Uterus (tissue), 4 donors: ENCODE results near the gene CERS5. TPM values are rescaled to one million over a fixed set of nuclear protein-coding genes. Genes with fewer than 3 reads are reported as not detected.
A peak's percentile ranks its signal among the peaks of the same experiment; 100 is the strongest.

Experiments
- DNase-seq, 2 donors: peaks; one replicate each; pipeline ENCODE4 v3.0.0-alpha.2; 2019 to 2020
- H3K27ac ChIP-seq, 2 donors: fragments of 200-600 bp; sonication (generic); 1 replicate in 1 of 2; 2 replicates in 1 of 2; pipeline ENCODE4 v1.5.1; 2016 to 2018
- H3K27me3 ChIP-seq, 2 donors: fragments of 200-600 bp; sonication (generic); one replicate each; pipeline ENCODE4 v1.5.1; 2018 to 2019; ENCODE audit warnings: control low read depth in 1 of 2
- H3K36me3 ChIP-seq, 2 donors: fragments of 200-600 bp; sonication (generic); one replicate each; pipeline ENCODE4 v1.5.1; 2019; ENCODE audit warnings: control low read depth in 1 of 2
- H3K4me1 ChIP-seq, 2 donors: fragments of 200-600 bp; sonication (generic); one replicate each; pipeline ENCODE4 v1.5.1; 2018 to 2019; ENCODE audit warnings: control low read depth in 1 of 2
- H3K4me3 ChIP-seq, 2 donors: fragments of 200-600 bp; sonication (generic); 1 replicate in 1 of 2; 2 replicates in 1 of 2; pipeline ENCODE4 v1.5.1; 2018 to 2019; ENCODE audit warnings: mild to moderate bottlenecking in 1 of 2
- H3K9me3 ChIP-seq, 2 donors: fragments of 200-600 bp; sonication (generic); one replicate each; pipeline ENCODE4 v1.5.1; 2019; ENCODE audit warnings: control low read depth in 1 of 2
- POLR2A ChIP-seq, 2 donors: fragments of 450-650 bp; IDR thresholded peaks; one replicate each; pipeline ENCODE4 v1.6.1; 2016; ENCODE audit warnings: antibody characterized with exemption in 2 of 2, mild to moderate bottlenecking in 1 of 2, moderate library complexity in 1 of 2
- intact Hi-C: fragments of 100-400 bp; cut with DNase I; formaldehyde crosslinking; loops from one replicate; pipeline ENCODE4 v1.15.1; 2023; ENCODE audit warnings: low total_unique reads
- total RNA-seq, 4 donors: library from RNA; depleted of rRNA in 3 of 4; stranded (reverse); fragments of >200 nt in 3 of 4; gene quantifications; one replicate each; pipeline versions ENCODE4 v1.1.0 to v1.2.4, GENCODE V29; 2014 to 2023
- TF ChIP-seq, protein P1 (sequence below), 4 experiments: fragments of 200-600 bp in 2 of 4; fragments of 450-650 bp in 2 of 4; sonication (generic) in 2 of 4; IDR thresholded peaks; one replicate each; pipeline ENCODE4 v1.5.1; 2016 to 2019; ENCODE audit warnings: antibody characterized with exemption in 4 of 4, mild to moderate bottlenecking in 2 of 4, moderate library complexity in 1 of 4
- donor health status: DM: yes; HTN: yes; CAD: no.

Gene CERS5
- total RNA-seq, 4 donors from 2014 or later = 9.1 to 73.9 (median 40.5) TPM

- H3K9me3 ChIP-seq = no peaks in the 10 kb centered on the region
- no peak overlapping the region for H3K27ac ChIP-seq
- no peak overlapping the region for H3K4me3 ChIP-seq
- H3K27me3 ChIP-seq = no peaks in the 10 kb centered on the region
- H3K36me3 ChIP-seq = no peaks in the 10 kb centered on the region
- peaks cover 0 to 4% of the 10 kb centered on the region in 2 donors for H3K4me1 ChIP-seq
- DNase-seq = no peak
- TF ChIP-seq POLR2A (IDR thresholded peaks at IDR 0.05) = no peak
- TF ChIP-seq, protein P1, sequence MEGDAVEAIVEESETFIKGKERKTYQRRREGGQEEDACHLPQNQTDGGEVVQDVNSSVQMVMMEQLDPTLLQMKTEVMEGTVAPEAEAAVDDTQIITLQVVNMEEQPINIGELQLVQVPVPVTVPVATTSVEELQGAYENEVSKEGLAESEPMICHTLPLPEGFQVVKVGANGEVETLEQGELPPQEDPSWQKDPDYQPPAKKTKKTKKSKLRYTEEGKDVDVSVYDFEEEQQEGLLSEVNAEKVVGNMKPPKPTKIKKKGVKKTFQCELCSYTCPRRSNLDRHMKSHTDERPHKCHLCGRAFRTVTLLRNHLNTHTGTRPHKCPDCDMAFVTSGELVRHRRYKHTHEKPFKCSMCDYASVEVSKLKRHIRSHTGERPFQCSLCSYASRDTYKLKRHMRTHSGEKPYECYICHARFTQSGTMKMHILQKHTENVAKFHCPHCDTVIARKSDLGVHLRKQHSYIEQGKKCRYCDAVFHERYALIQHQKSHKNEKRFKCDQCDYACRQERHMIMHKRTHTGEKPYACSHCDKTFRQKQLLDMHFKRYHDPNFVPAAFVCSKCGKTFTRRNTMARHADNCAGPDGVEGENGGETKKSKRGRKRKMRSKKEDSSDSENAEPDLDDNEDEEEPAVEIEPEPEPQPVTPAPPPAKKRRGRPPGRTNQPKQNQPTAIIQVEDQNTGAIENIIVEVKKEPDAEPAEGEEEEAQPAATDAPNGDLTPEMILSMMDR (IDR thresholded peaks at IDR 0.05) = no peak
- intact Hi-C loops = no loop called here
Measured at GRCh38 chr12:50192908-50193307, 25.7 kb upstream of the CERS5 start.

DNA sequence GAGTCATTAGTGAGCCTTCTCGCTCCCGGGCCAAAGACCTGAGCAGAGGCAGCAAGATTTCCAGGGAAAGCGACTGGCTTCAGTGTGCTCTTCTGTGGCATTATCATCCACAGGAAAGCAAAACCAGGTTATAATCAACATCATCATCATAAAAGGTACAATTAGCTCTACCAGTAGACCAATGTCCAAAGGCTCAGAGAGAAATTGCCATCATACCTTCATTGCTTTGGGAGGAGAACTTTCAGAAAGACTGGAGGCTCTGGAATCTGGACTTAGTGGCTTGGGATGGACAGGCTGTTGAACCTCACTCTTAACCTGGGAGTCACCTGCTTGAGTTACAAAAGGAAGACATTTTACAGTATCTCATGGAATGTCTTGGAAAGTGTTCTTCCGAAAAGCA is 25.1 kb upstream of the CERS5 start:
- no peak for TF ChIP-seq POLR2A (IDR thresholded peaks at IDR 0.05)
- TF ChIP-seq, protein P1 (IDR thresholded peaks at IDR 0.05) = no peak
- Histone ChIP-seq H3K27ac (no peak overlapping the region), H3K9me3 (no peaks in the 10 kb centered on the region), H3K4me1 (peaks cover 0 to 4% of the 10 kb centered on the region in 2 donors), H3K4me3 (no peak overlapping the region), H3K27me3 (no peaks in the 10 kb centered on the region), H3K36me3 (no peaks in the 10 kb centered on the region)
- intact Hi-C loops = no loop called here
- no peak for DNase-seq

- DNase-seq = no peak
- no peak overlapping the region for H3K27ac ChIP-seq
Measured at GRCh38 chr12:50190859-50191258, 23.7 kb upstream of the CERS5 start.

GRCh38 chr12:50188875-50189575 is 21.9 kb upstream of the CERS5 start:
- Histone ChIP-seq H3K27me3 (no peaks in the 10 kb centered on the region), H3K4me3 (no peak overlapping the region), H3K9me3 (no peaks in the 10 kb centered on the region), H3K36me3 (no peaks in the 10 kb centered on the region), H3K4me1 (peaks cover 10 to 11% of the 10 kb centered on the region in 2 donors), H3K27ac (peak overlapping the region in 1 of 2 donors; percentile 53)
- no peak for TF ChIP-seq POLR2A (IDR thresholded peaks at IDR 0.05)
- intact Hi-C loops = no loop called here
- no peak for DNase-seq

More at GRCh38 chr12:50190859-50191258, 23.7 kb upstream of the CERS5 start:
- no peak for TF ChIP-seq POLR2A (IDR thresholded peaks at IDR 0.05)
- Histone ChIP-seq H3K36me3 (no peaks in the 10 kb centered on the region), H3K4me1 (peaks cover 3 to 11% of the 10 kb centered on the region in 2 donors), H3K4me3 (no peak overlapping the region), H3K9me3 (no peaks in the 10 kb centered on the region), H3K27me3 (no peaks in the 10 kb centered on the region)
- intact Hi-C loops = no loop called here

- Histone ChIP-seq H3K36me3 (no peaks in the 10 kb centered on the region), H3K27me3 (no peaks in the 10 kb centered on the region), H3K9me3 (no peaks in the 10 kb centered on the region), H3K27ac (peak overlapping the region; percentile 53 to 64), H3K4me3 (no peak overlapping the region), H3K4me1 (peaks cover 10 to 11% of the 10 kb centered on the region in 2 donors)
- intact Hi-C loops = no loop called here
- DNase-seq = peak; percentile 35 to 39
- TF ChIP-seq, protein P1 (IDR thresholded peaks at IDR 0.05) = no peak
- TF ChIP-seq POLR2A (IDR thresholded peaks at IDR 0.05) = no peak
Measured at GRCh38 chr12:50188241-50188781, 21.1 kb upstream of the CERS5 start.

DNA sequence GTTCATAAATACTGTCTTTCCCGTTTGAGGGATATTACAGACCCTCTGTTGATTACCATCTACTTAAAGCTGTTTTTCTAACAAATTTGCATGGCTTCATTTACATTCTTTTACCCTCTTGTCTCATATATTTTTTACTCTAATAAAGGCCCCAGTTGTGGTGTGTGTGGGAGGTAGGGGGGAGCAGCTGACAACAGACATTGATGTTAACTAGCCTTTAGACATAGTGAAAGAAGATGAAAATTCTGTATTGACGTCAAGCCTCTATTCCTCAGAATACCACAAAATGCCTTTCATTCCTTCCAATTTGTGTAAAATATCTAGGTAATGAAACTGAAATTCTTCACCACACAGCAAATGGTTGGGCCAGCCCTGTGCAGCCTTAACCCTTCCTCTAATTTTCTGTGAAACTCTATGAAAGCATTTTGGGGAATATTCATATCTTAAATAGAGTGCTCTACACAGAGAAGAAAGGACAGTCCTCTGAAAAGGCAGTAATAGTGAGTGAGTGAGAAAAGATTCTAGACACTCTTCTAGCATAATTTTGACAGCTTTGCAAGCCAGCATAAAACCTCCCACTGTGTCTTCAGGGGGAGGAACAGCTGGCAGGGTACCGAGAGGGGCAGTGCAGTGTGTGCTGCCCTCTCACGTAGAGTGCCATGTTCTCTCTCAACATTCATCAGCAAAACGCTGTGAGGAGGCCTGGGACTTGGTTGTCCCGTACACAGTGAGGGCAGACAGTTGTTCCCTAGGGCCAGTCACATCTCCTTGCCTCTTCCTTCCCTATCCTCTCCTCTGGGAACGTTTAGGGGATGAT is 20.1 kb upstream of the CERS5 start:
- H3K36me3 ChIP-seq = no peaks in the 10 kb centered on the region
- no peak overlapping the region for H3K4me3 ChIP-seq
- H3K4me1 ChIP-seq = peaks cover 10 to 11% of the 10 kb centered on the region in 2 donors
- no peaks in the 10 kb centered on the region for H3K9me3 ChIP-seq
- no peak for DNase-seq
- TF ChIP-seq, protein P1 (IDR thresholded peaks at IDR 0.05) = no peak
- no peak for TF ChIP-seq POLR2A (IDR thresholded peaks at IDR 0.05)
- no peaks in the 10 kb centered on the region for H3K27me3 ChIP-seq
- intact Hi-C loops = no loop called here
- peak overlapping the region; percentile 53 to 64 for H3K27ac ChIP-seq
